NB4 (cell line): Measurements from ENCODE around the gene NPL.

Experiments
- DNase-seq: peaks from one replicate; pipeline ENCODE4 v3.0.0; 2010; ENCODE audit warnings: low read depth
- H3K4me3 ChIP-seq: one replicate; pipeline ENCODE4 v1.5.1; 2011; ENCODE audit warnings: mild to moderate bottlenecking, low read depth, low read length, moderate library complexity
- MYC ChIP-seq: IDR thresholded peaks from 2 replicates; pipeline ENCODE4 v1.6.1; 2011; ENCODE audit warnings: low read depth, low read length
- POLR2A ChIP-seq: IDR thresholded peaks from 2 replicates; pipeline ENCODE4 v1.6.1; 2011; ENCODE audit warnings: mild to moderate bottlenecking; ENCODE audit not compliant: insufficient read length; ENCODE audit errors: extremely low read depth
- TF ChIP-seq, protein P1 (sequence below): IDR thresholded peaks from 2 replicates; pipeline ENCODE4 v1.6.1; 2011; ENCODE audit warnings: low read depth, low read length
- TF ChIP-seq, protein P2 (sequence below): IDR thresholded peaks from one replicate; pipeline ENCODE4 v1.5.1; 2012; ENCODE audit warnings: low read depth, low read length

The NPL gene

DNA sequence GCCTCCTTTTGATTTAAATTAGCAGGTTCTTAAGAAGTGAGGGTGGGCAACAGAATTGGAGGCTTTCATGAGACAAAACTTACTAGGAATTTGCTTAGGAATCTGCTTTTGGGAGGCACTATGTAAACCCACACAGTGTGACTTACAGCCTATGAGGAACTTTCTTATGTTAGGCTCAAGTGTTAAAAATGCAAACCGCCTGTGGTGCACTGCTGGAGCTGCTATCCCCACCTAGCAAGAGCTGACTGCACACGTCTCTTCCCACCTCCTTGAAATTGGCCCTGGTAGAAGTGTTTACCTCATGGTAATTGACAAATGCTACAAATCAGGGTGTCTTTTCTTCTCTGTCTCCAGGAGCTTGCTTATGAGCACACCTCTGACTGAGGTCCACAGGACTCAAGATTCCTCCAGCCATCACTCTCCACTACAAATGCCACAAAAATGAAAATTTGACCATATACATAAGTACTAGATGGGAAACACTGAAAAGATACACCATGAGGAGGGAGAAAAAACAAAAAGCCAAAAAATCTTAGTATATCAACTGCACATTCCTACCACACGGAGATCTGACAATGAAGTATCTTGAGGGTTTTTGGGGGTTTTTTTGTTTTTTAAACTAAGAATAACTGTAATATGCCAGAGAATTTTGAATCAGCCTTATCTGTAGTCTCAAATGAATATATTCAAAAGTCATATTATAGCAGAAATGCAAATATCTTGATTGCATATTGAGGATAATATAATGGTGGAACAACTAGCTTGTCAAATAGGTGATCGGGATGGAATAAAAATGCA, 18.2 kb upstream of the NPL start:
- H3K4me3 ChIP-seq: no peak overlapping the region
- DNase-seq: no peak
- TF ChIP-seq, protein P1, sequence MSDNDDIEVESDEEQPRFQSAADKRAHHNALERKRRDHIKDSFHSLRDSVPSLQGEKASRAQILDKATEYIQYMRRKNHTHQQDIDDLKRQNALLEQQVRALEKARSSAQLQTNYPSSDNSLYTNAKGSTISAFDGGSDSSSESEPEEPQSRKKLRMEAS: no peak
- TF ChIP-seq MYC (no peak), POLR2A (no peak)
- TF ChIP-seq, protein P2, sequence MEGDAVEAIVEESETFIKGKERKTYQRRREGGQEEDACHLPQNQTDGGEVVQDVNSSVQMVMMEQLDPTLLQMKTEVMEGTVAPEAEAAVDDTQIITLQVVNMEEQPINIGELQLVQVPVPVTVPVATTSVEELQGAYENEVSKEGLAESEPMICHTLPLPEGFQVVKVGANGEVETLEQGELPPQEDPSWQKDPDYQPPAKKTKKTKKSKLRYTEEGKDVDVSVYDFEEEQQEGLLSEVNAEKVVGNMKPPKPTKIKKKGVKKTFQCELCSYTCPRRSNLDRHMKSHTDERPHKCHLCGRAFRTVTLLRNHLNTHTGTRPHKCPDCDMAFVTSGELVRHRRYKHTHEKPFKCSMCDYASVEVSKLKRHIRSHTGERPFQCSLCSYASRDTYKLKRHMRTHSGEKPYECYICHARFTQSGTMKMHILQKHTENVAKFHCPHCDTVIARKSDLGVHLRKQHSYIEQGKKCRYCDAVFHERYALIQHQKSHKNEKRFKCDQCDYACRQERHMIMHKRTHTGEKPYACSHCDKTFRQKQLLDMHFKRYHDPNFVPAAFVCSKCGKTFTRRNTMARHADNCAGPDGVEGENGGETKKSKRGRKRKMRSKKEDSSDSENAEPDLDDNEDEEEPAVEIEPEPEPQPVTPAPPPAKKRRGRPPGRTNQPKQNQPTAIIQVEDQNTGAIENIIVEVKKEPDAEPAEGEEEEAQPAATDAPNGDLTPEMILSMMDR: no peak

DNA sequence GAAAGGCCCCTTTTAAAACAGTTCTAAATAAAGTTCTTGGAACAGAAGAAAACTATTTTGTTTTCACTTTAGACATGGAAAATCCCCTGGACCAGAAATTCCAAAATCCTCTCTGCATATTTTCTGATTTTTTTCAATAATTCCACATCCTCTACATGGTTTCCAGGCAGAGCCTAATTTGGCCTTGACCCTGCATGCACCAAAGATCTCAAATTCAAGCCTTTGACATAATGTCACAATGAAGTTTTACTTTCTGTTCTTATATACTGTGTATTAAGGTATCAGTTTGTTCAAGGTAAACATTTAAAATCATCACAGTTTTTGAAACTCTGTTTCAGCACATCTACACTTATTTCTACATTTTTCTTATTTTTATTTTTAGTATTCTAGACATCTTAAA, 12.2 kb upstream of the NPL start:
- no peak for DNase-seq
- H3K4me3 ChIP-seq: no peak overlapping the region
- TF ChIP-seq, protein P2: no peak
- no peak for TF ChIP-seq MYC
- no peak for TF ChIP-seq POLR2A
- TF ChIP-seq, protein P1: no peak

DNA sequence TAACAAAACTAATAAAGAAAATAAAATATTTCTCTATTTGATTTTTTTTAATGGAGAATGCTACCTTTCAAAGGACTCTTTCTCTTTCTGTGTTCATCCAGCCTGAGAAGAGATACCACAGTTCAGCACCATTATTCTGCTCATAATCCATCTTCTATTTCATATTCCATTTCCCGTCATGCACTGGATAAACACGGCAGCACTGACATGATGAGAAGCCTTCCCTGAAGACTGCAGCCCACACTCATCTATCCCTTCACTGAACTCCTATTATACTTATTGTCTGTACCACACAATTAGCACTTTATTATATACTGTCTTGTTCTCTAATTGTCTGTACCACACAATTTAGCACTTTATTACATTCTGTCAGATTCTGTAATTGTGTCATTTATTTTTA, 10.7 kb upstream of the NPL start:
- H3K4me3 ChIP-seq: no peak overlapping the region
- TF ChIP-seq POLR2A: no peak
- no peak for TF ChIP-seq MYC
- TF ChIP-seq, protein P1: no peak
- TF ChIP-seq, protein P2: no peak
- DNase-seq: no peak

DNA sequence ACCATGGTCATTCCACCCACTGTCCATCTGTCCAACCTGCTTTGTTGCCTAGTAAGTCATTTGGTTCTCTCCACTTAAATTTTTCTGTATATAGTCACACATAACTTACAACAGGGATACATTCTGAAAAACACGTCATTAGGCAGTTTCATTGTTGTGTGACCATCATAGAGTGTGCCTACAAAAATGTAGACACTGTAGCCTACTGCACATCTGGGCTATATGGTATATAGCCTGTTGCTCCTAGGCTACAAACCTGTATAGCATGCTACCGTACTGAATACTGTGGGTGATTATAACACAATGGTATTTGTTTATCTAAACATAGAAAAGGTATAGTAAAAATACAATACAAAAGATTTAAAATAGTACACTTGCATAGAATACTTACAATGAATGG, 10.0 kb upstream of the NPL start:
- TF ChIP-seq, protein P2: no peak
- TF ChIP-seq POLR2A (no peak), MYC (no peak)
- TF ChIP-seq, protein P1: no peak
- DNase-seq: no peak
- H3K4me3 ChIP-seq: no peak overlapping the region

DNA sequence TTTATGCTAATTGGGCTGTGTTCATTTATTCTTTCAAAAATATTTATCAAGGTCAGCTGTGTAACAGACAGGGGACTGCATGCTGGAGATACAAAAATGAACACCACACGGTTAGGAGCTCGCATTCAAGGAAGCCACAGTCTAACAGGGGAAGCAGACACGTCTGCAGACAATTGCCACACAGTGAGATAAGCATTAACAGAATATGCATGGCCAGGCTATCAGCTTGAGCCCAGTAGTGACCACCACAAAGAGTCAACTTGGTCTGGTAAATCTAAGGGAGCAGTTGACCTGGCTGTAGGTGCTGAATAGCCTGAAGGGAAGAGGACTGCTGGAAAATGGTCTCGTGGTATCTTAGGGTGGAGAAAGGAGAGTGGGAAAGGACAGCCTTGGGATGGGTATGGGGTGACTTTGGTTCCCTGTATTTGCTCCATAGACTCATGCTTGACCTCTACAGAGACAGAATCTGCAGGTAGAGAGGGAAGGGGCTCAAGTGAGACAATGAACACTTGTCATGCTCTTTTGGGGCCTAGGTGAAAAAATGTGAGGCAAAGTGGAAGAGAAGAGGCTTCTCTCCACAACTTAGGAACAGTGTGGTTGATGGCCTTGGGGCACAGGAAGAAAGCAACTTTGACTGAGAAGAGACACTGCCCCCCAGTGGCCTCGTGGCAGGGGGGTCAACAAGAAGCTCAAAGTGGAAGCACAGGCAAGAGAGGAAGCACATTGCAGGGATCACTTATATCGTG, 7.6 kb upstream of the NPL start:
- TF ChIP-seq POLR2A: no peak
- TF ChIP-seq, protein P2: peak; percentile 82
- peak; percentile 60; the same call in 1 of the 2 replicates for TF ChIP-seq MYC
- TF ChIP-seq, protein P1: peak; percentile 74; the same call in 1 of the 2 replicates
- peak; percentile 90 for DNase-seq
- H3K4me3 ChIP-seq: no peak overlapping the region
